GM12878 (cell line): ENCODE data around the gene PRCP.

Source experiments
- BRCA1 ChIP-seq: IDR thresholded peaks from 2 replicates; pipeline ENCODE4 v1.6.1; 2011; ENCODE audit warnings: low read depth, low read length, improper control_type of control experiment
- CHD1 ChIP-seq: IDR thresholded peaks from 2 replicates; pipeline ENCODE4 v1.6.1; 2012; ENCODE audit warnings: low read depth, low read length, improper control_type of control experiment
- SIN3A ChIP-seq: IDR thresholded peaks from 2 replicates; pipeline ENCODE4 v1.6.1; 2012; ENCODE audit warnings: low read depth, low read length, improper control_type of control experiment
- SMAD1 ChIP-seq: fragments of 450-650 bp; IDR thresholded peaks from 2 replicates; pipeline ENCODE4 v1.6.1; 2018; ENCODE audit warnings: mild to moderate bottlenecking, low read depth; ENCODE audit not compliant: partially characterized antibody
- TF ChIP-seq, protein P1 (sequence below), 3 experiments: IDR thresholded peaks in 2 of 3; conservative IDR thresholded peaks in 1 of 3; 2 replicates each; pipeline ENCODE4 v1.5.1; 2011; ENCODE audit warnings: low read depth in 3 of 3, low read length in 3 of 3, mild to moderate bottlenecking in 3 of 3, control low read depth in 2 of 3, moderate library complexity in 2 of 3, inconsistent platforms in 1 of 3, mixed read lengths in 1 of 3; ENCODE audit not compliant: control insufficient read depth in 2 of 3, insufficient read depth in 1 of 3; ENCODE audit errors: extremely low read depth in 1 of 3
- TF ChIP-seq, protein P2 (sequence below): IDR thresholded peaks from 2 replicates; pipeline ENCODE4 v1.6.1; 2011; ENCODE audit warnings: low read depth, low read length, improper control_type of control experiment, borderline replicate concordance
- TF ChIP-seq, protein P3 (sequence below): IDR thresholded peaks from 2 replicates; pipeline ENCODE4 v1.6.1; 2012; ENCODE audit warnings: mild to moderate bottlenecking, low read depth, low read length

GRCh38 chr11:82814379-82814778 is 85.9 kb downstream of the PRCP start:
- no peak for TF ChIP-seq CHD1
- no peak for TF ChIP-seq SMAD1
- TF ChIP-seq BRCA1 = no peak
- TF ChIP-seq, protein P1, sequence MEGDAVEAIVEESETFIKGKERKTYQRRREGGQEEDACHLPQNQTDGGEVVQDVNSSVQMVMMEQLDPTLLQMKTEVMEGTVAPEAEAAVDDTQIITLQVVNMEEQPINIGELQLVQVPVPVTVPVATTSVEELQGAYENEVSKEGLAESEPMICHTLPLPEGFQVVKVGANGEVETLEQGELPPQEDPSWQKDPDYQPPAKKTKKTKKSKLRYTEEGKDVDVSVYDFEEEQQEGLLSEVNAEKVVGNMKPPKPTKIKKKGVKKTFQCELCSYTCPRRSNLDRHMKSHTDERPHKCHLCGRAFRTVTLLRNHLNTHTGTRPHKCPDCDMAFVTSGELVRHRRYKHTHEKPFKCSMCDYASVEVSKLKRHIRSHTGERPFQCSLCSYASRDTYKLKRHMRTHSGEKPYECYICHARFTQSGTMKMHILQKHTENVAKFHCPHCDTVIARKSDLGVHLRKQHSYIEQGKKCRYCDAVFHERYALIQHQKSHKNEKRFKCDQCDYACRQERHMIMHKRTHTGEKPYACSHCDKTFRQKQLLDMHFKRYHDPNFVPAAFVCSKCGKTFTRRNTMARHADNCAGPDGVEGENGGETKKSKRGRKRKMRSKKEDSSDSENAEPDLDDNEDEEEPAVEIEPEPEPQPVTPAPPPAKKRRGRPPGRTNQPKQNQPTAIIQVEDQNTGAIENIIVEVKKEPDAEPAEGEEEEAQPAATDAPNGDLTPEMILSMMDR (IDR thresholded peaks at IDR 0.05 in 2 of 3, conservative IDR thresholded peaks at IDR 0.05 in 1 of 3; ENCODE audit: control insufficient read depth in 2 of 3, extremely low read depth in 1 of 3, insufficient read depth in 1 of 3, low read depth in 3 of 3, low read length in 3 of 3) = no peak
- TF ChIP-seq, protein P2, sequence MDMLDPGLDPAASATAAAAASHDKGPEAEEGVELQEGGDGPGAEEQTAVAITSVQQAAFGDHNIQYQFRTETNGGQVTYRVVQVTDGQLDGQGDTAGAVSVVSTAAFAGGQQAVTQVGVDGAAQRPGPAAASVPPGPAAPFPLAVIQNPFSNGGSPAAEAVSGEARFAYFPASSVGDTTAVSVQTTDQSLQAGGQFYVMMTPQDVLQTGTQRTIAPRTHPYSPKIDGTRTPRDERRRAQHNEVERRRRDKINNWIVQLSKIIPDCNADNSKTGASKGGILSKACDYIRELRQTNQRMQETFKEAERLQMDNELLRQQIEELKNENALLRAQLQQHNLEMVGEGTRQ = no peak
- TF ChIP-seq, protein P3, sequence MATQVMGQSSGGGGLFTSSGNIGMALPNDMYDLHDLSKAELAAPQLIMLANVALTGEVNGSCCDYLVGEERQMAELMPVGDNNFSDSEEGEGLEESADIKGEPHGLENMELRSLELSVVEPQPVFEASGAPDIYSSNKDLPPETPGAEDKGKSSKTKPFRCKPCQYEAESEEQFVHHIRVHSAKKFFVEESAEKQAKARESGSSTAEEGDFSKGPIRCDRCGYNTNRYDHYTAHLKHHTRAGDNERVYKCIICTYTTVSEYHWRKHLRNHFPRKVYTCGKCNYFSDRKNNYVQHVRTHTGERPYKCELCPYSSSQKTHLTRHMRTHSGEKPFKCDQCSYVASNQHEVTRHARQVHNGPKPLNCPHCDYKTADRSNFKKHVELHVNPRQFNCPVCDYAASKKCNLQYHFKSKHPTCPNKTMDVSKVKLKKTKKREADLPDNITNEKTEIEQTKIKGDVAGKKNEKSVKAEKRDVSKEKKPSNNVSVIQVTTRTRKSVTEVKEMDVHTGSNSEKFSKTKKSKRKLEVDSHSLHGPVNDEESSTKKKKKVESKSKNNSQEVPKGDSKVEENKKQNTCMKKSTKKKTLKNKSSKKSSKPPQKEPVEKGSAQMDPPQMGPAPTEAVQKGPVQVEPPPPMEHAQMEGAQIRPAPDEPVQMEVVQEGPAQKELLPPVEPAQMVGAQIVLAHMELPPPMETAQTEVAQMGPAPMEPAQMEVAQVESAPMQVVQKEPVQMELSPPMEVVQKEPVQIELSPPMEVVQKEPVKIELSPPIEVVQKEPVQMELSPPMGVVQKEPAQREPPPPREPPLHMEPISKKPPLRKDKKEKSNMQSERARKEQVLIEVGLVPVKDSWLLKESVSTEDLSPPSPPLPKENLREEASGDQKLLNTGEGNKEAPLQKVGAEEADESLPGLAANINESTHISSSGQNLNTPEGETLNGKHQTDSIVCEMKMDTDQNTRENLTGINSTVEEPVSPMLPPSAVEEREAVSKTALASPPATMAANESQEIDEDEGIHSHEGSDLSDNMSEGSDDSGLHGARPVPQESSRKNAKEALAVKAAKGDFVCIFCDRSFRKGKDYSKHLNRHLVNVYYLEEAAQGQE = no peak
- TF ChIP-seq SIN3A = no peak
